Stimulated activated naive CD4-positive, alpha-beta T cell (primary cell): ENCODE data around the gene DPF3.

ENCODE experiments used
- DNase-seq, 6 experiments: peaks; one replicate each; lab custom pipeline; 2025; lab: John Stamatoyannopoulos, UW

The DPF3 gene

GRCh38 chr14:72715850-72716228, 178.1 kb downstream of the DPF3 start:
- no peak for DNase-seq

GRCh38 chr14:72715215-72715849, 178.6 kb downstream of the DPF3 start:
- DNase-seq: peak in 1 of 6 experiments; percentile 1

- DNase-seq: no peak
Observed at GRCh38 chr14:72714871-72715214, 179.1 kb downstream of the DPF3 start.

GRCh38 chr14:72714094-72714493, 179.8 kb downstream of the DPF3 start:
- DNase-seq: peak in 2 of 6 experiments; percentile 9 to 13

GRCh38 chr14:72711936-72712335, 182.0 kb downstream of the DPF3 start:
- no peak for DNase-seq

- no peak for DNase-seq
Observed at GRCh38 chr14:72709916-72710611, 183.8 kb downstream of the DPF3 start.

- no peak for DNase-seq
Observed at GRCh38 chr14:72708708-72709475, 185.0 kb downstream of the DPF3 start.

- no peak for DNase-seq
Observed at GRCh38 chr14:72708222-72708621, 185.7 kb downstream of the DPF3 start.

GRCh38 chr14:72706485-72706884, 187.4 kb downstream of the DPF3 start:
- no peak for DNase-seq

- no peak for DNase-seq
Observed at GRCh38 chr14:72704502-72704901, 189.4 kb downstream of the DPF3 start.

- no peak for DNase-seq
Observed at GRCh38 chr14:72701605-72702004, 192.3 kb downstream of the DPF3 start.

GRCh38 chr14:72701237-72701565, 192.7 kb downstream of the DPF3 start:
- no peak for DNase-seq

- DNase-seq: no peak
Observed at GRCh38 chr14:72700338-72701236, 193.3 kb downstream of the DPF3 start.

- DNase-seq: no peak
Observed at GRCh38 chr14:72699852-72700257, 194.0 kb downstream of the DPF3 start.

GRCh38 chr14:72699443-72699842, 194.5 kb downstream of the DPF3 start:
- no peak for DNase-seq

- DNase-seq: no peak
Observed at GRCh38 chr14:72692696-72693095, 201.2 kb downstream of the DPF3 start.

- no peak for DNase-seq
Observed at GRCh38 chr14:72690324-72690723, 203.6 kb downstream of the DPF3 start.

GRCh38 chr14:72688990-72689671, 204.8 kb downstream of the DPF3 start:
- DNase-seq: no peak

GRCh38 chr14:72686832-72687231, 207.1 kb downstream of the DPF3 start:
- DNase-seq: no peak

- DNase-seq: no peak
Observed at GRCh38 chr14:72686101-72686500, 207.8 kb downstream of the DPF3 start.

- no peak for DNase-seq
Observed at GRCh38 chr14:72685456-72685855, 208.4 kb downstream of the DPF3 start.

- no peak for DNase-seq
Observed at GRCh38 chr14:72683787-72684186, 210.1 kb downstream of the DPF3 start.
